ENCODE results near the gene NAPA. TPM values are rescaled to one million over a fixed set of nuclear protein-coding genes. Genes with fewer than 3 reads are reported as not detected.
A peak's percentile ranks its signal among the peaks of the same experiment; 100 is the strongest.

NAPA gene
- total and polyA plus RNA-seq, 2 of the 13 experiments (the other 11 are each of a cell fraction or from before 2014, with no cell fraction given), result 32.6 to 65.9 TPM

GRCh38 chr19:47483800-47484690 lies 30.8 kb downstream of the NAPA start, which contains the start of gene KPTN (continued):
- TF ChIP-seq ZBTB40 (IDR thresholded peaks at IDR 0.05) (no peak), ZBTB40 (CRISPR knock-in tag; IDR thresholded peaks at IDR 0.05) (0 out of 2 replicates have a peak, but pooled peaks have one; percentile 45), SAFB2 (CRISPR knock-in tag; IDR thresholded peaks at IDR 0.05; ENCODE audit: borderline replicate concordance, low read depth) (peak; percentile 36; the same call in 1 of the 2 replicates), ZNF556 (CRISPR knock-in tag; IDR thresholded peaks at IDR 0.05; ENCODE audit: borderline replicate concordance) (peak; percentile 39; the same call in 1 of the 2 replicates), KLF12 (CRISPR knock-in tag; IDR thresholded peaks at IDR 0.05; ENCODE audit: borderline replicate concordance) (peak; percentile 81; the same call in 1 of the 2 replicates), ZSCAN29 (CRISPR knock-in tag; conservative IDR thresholded peaks at IDR 0.05) (0 out of 2 replicates have a peak, but pooled peaks have one; percentile 39), ZXDC (CRISPR knock-in tag; IDR thresholded peaks at IDR 0.05) (no peak), ZSCAN31 (CRISPR knock-in tag; IDR thresholded peaks at IDR 0.05; ENCODE audit: low read depth) (peak; percentile 82; the same call in 1 of the 2 replicates), EP300 (IDR thresholded peaks at IDR 0.05; ENCODE audit: low read depth in 2 of 2, low read length in 2 of 2) (peak in 1 of 2 experiments; percentile 54; a peak in 1 of 4 replicates), EP300 (CRISPR knock-in tag; IDR thresholded peaks at IDR 0.05; ENCODE audit: borderline replicate concordance) (no peak), MAZ (IDR thresholded peaks at IDR 0.05; ENCODE audit: borderline replicate concordance, low read depth, low read length) (peak; percentile 89), MAZ (CRISPR knock-in tag; IDR thresholded peaks at IDR 0.05; ENCODE audit: low read depth) (peak; percentile 81), ZBTB8A (CRISPR knock-in tag; IDR thresholded peaks at IDR 0.05; ENCODE audit: borderline replicate concordance, low read depth) (no peak), TARDBP (CRISPR knock-in tag; IDR thresholded peaks at IDR 0.05) (no peak; the same call in 1 of the 2 replicates), U2AF1 (optimal IDR thresholded peaks at IDR 0.05; ENCODE audit: low read depth, low read length) (peak; percentile 70), SNRNP70 (IDR thresholded peaks at IDR 0.05; ENCODE audit: low read depth, low read length) (no peak), BRCA1 (CRISPR knock-in tag; IDR thresholded peaks at IDR 0.05) (peak; percentile 53; the same call in 1 of the 2 replicates)
